Vagina (tissue), 2 donors: ENCODE measurements around the gene ADGRV1.

Source experiments
- POLR2A ChIP-seq, 2 donors: fragments of 450-650 bp; IDR thresholded peaks; one replicate each; pipeline ENCODE4 v1.6.1; 2017; ENCODE audit warnings: antibody characterized with exemption in 2 of 2, mild to moderate bottlenecking in 2 of 2, moderate library complexity in 2 of 2
- POLR2AphosphoS5 ChIP-seq, 2 donors: sonication (generic); formaldehyde crosslinking; IDR thresholded peaks; one replicate each; pipeline ENCODE4 v1.9.0; 2017; ENCODE audit warnings: antibody characterized with exemption in 2 of 2, mild to moderate bottlenecking in 2 of 2, low read depth in 1 of 2; ENCODE audit not compliant: insufficient read depth in 1 of 2
- TF ChIP-seq, protein P1 (sequence below), 3 experiments: fragments of 450-650 bp in 2 of 3; fragments of 200-600 bp in 1 of 3; sonication (generic) in 1 of 3; IDR thresholded peaks; one replicate each; pipeline ENCODE4 v1.5.1; 2017 to 2019; ENCODE audit warnings: antibody characterized with exemption in 3 of 3, mild to moderate bottlenecking in 2 of 3, moderate library complexity in 2 of 3

DNA sequence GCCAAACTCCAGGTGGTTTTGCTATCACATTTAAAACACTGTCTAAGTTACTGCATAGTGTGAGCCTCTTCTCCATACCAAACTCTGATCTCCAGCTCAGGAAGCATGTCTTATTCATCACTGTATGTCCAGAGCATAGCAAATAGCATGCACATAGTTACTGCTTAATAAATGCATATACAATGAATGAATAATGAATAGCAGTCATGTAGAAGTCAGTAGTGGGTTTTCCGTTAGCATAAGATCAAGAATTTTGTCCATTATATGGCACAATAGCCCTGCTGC is 495.1 kb downstream of the ADGRV1 start:
- TF ChIP-seq POLR2A (IDR thresholded peaks at IDR 0.05) (no peak), POLR2AphosphoS5 (IDR thresholded peaks at IDR 0.05; ENCODE audit: insufficient read depth in 1 of 2, low read depth in 1 of 2) (no peak)
- TF ChIP-seq, protein P1, sequence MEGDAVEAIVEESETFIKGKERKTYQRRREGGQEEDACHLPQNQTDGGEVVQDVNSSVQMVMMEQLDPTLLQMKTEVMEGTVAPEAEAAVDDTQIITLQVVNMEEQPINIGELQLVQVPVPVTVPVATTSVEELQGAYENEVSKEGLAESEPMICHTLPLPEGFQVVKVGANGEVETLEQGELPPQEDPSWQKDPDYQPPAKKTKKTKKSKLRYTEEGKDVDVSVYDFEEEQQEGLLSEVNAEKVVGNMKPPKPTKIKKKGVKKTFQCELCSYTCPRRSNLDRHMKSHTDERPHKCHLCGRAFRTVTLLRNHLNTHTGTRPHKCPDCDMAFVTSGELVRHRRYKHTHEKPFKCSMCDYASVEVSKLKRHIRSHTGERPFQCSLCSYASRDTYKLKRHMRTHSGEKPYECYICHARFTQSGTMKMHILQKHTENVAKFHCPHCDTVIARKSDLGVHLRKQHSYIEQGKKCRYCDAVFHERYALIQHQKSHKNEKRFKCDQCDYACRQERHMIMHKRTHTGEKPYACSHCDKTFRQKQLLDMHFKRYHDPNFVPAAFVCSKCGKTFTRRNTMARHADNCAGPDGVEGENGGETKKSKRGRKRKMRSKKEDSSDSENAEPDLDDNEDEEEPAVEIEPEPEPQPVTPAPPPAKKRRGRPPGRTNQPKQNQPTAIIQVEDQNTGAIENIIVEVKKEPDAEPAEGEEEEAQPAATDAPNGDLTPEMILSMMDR (IDR thresholded peaks at IDR 0.05), result no peak
